T-cell (primary cell): ENCODE data around the gene MTX3. TPM values are rescaled to one million over a fixed set of nuclear protein-coding genes. Genes with fewer than 3 reads are reported as not detected.

Experiments
- ATAC-seq, 4 experiments: fragments of 200-7000 bp in 3 of 4; fragments of 150-1000 bp in 1 of 4; cut with Tn5 transposase; replicated peaks in 1 of 4; 1 replicate in 3 of 4; 2 replicates in 1 of 4; pipeline ENCODE4 v1.10.0; 2021; ENCODE audit warnings: moderate library complexity in 3 of 4, mild to moderate bottlenecking in 2 of 4, moderate number of reproducible peaks in 1 of 4
- CTCF ChIA-PET, 2 donors: fragments of 300-600 bp; sonication (Branson Sonifier 250); formaldehyde crosslinking; loops; one replicate each; lab custom pipeline; 2022; ENCODE audit warnings: antibody characterized with exemption in 2 of 2; lab: Charles Lee
- POLR2A ChIA-PET, 2 donors: fragments of 300-600 bp; sonication (Branson Sonifier 250); formaldehyde crosslinking; loops; one replicate each; lab custom pipeline; 2022; ENCODE audit warnings: antibody characterized with exemption in 2 of 2; lab: Charles Lee
- DNase-seq, 35 experiments: peaks; one replicate each; pipeline versions ENCODE4 v3.0.0 to v3.0.0-alpha.2; 2013 to 2023
- H3K27ac ChIP-seq: one replicate; pipeline ENCODE4 v1.5.1; 2013; ENCODE audit warnings: low read length
- H3K27me3 ChIP-seq, 2 experiments: replicated peaks in 1 of 2; 1 replicate in 1 of 2; 2 replicates in 1 of 2; pipeline versions ENCODE4 v1.6.1 to v1.7.0; 2013; ENCODE audit warnings: low read length in 1 of 2, mixed read lengths in 1 of 2; ENCODE audit not compliant: control insufficient read depth in 2 of 2, insufficient read depth in 2 of 2; ENCODE audit errors: extremely low read depth in 1 of 2
- H3K36me3 ChIP-seq, 2 donors: 1 replicate in 1 of 2; 2 replicates in 1 of 2; pipeline versions ENCODE4 v1.6.1 to v1.7.0; 2013; ENCODE audit warnings: low read length in 1 of 2; ENCODE audit not compliant: control insufficient read depth in 2 of 2, insufficient read depth in 1 of 2; ENCODE audit errors: extremely low read depth in 1 of 2
- H3K4me1 ChIP-seq, 2 experiments: 1 replicate in 1 of 2; 2 replicates in 1 of 2; pipeline versions ENCODE4 v1.6.1 to v1.7.0; 2013; ENCODE audit warnings: low read length in 2 of 2, mixed read lengths in 1 of 2; ENCODE audit not compliant: insufficient read depth in 2 of 2, control insufficient read depth in 1 of 2; ENCODE audit errors: extremely low read depth in 1 of 2
- H3K4me3 ChIP-seq, 2 donors: 1 replicate in 1 of 2; 2 replicates in 1 of 2; pipeline versions ENCODE4 v1.5.1 to v1.7.0; 2013; ENCODE audit warnings: mild to moderate bottlenecking in 2 of 2, low read length in 1 of 2, moderate library complexity in 1 of 2; ENCODE audit not compliant: control insufficient read depth in 1 of 2; ENCODE audit errors: extremely low read depth in 1 of 2
- H3K9me3 ChIP-seq: 2 replicates; pipeline ENCODE4 v1.7.0; 2013
- H3K27ac Mint-ChIP-seq, 2 donors: one replicate each; pipeline ENCODE4 v1.8.0; 2020 to 2021; ENCODE audit warnings: mild to moderate bottlenecking in 2 of 2, mixed read lengths in 2 of 2
- H3K27me3 Mint-ChIP-seq, 2 donors: one replicate each; pipeline ENCODE4 v1.8.0; 2021 to 2022; ENCODE audit warnings: mixed read lengths in 2 of 2
- H3K36me3 Mint-ChIP-seq: one replicate; pipeline ENCODE4 v1.8.0; 2021; ENCODE audit warnings: mixed read lengths
- H3K4me1 Mint-ChIP-seq, 3 donors: one replicate each; pipeline ENCODE4 v1.8.0; 2020 to 2022; ENCODE audit warnings: mixed read lengths in 3 of 3, mild to moderate bottlenecking in 1 of 3
- H3K4me3 Mint-ChIP-seq, 3 donors: one replicate each; pipeline ENCODE4 v1.8.0; 2020 to 2022; ENCODE audit warnings: mild to moderate bottlenecking in 3 of 3, mixed read lengths in 3 of 3, moderate library complexity in 3 of 3
- H3K9me3 Mint-ChIP-seq, 3 donors: one replicate each; pipeline ENCODE4 v1.8.0; 2020 to 2022; ENCODE audit warnings: mixed read lengths in 3 of 3
- WGBS: methylation state at CpG from one replicate; pipeline ENCODE4 v1.1.5; 2013; ENCODE audit warnings: missing lambda C conversion rate; ENCODE audit not compliant: insufficient coverage; 5-methylcytosine and 5-hydroxymethylcytosine counted together
- total RNA-seq, 35 experiments: library from RNA in 6 of 35; stranded (reverse) in 6 of 35; fragments of 120-200 nt in 1 of 35; gene quantifications; one replicate each; pipeline versions ENCODE4 v1.2.1 to v1.2.4 and lab custom pipeline; 2013 to 2026

The MTX3 gene
- total RNA-seq, 5 donors from 2014 or later (not counting 1 experiment from before 2014, with no cell fraction given), result 17.9 to 28.7 (median 21.0) TPM

GRCh38 chr5:80010754-80011392 is 19.8 kb upstream of the MTX3 start:
- Histone ChIP-seq H3K27me3 (no peaks in the 10 kb centered on the region), H3K4me3 (no peak overlapping the region), H3K36me3 (no peaks in the 10 kb centered on the region), H3K4me1 (no peaks in the 10 kb centered on the region), H3K27ac (no peak overlapping the region), H3K9me3 (no peaks in the 10 kb centered on the region)
- Mint-ChIP-seq H3K9me3 (no peaks in the 10 kb centered on the region), H3K4me1 (no peaks in the 10 kb centered on the region), H3K4me3 (no peak overlapping the region), H3K36me3 (peaks cover 4% of the 10 kb centered on the region), H3K27ac (no peak overlapping the region), H3K27me3 (no peaks in the 10 kb centered on the region)
- DNase-seq (no peak), ATAC-seq (no peak)
- CTCF ChIA-PET, result no interaction called here
- POLR2A ChIA-PET, result no interaction called here
- 88% methylated on average over 5 of the region's 5 CpGs for WGBS

- peaks cover 4% of the 10 kb centered on the region for H3K36me3 Mint-ChIP-seq
- H3K9me3 Mint-ChIP-seq, result no peaks in the 10 kb centered on the region
- Histone ChIP-seq H3K4me3 (no peak overlapping the region), H3K36me3 (no peaks in the 10 kb centered on the region), H3K9me3 (no peaks in the 10 kb centered on the region), H3K27ac (no peak overlapping the region), H3K4me1 (no peaks in the 10 kb centered on the region), H3K27me3 (no peaks in the 10 kb centered on the region)
- POLR2A ChIA-PET, result no interaction called here
- no peak overlapping the region for H3K27ac Mint-ChIP-seq
- ATAC-seq (no peak), DNase-seq (no peak)
- no peak overlapping the region for H3K4me3 Mint-ChIP-seq
- CTCF ChIA-PET, result no interaction called here
- H3K27me3 Mint-ChIP-seq, result no peaks in the 10 kb centered on the region
- H3K4me1 Mint-ChIP-seq, result no peaks in the 10 kb centered on the region
- no CpG with 5 or more reads among the region's 4 CpGs for WGBS
These were observed 18.1 kb upstream of the MTX3 start for GRCh38 chr5:80008995-80009765.

GRCh38 chr5:80002677-80003076 is 11.6 kb upstream of the MTX3 start:
- H3K36me3 ChIP-seq, result no peaks in the 10 kb centered on the region
- no peaks in the 10 kb centered on the region for H3K4me1 ChIP-seq
- no peaks in the 10 kb centered on the region for H3K4me1 Mint-ChIP-seq
- no peaks in the 10 kb centered on the region for H3K27me3 Mint-ChIP-seq
- no CpG with 5 or more reads among the region's 1 CpG for WGBS
- DNase-seq (no peak), ATAC-seq (no peak)
- H3K27ac ChIP-seq, result no peak overlapping the region
- no peaks in the 10 kb centered on the region for H3K9me3 ChIP-seq
- H3K9me3 Mint-ChIP-seq, result no peaks in the 10 kb centered on the region
- H3K27ac Mint-ChIP-seq, result no peak overlapping the region
- ChIA-PET POLR2A (interaction anchor here in 1 of 2 donors (0.7 kb wide), 1 partner anchor 255 kb away, joined by 5 read pairs; no protein-coding TSS in a partner anchor), CTCF (no interaction called here)
- H3K4me3 Mint-ChIP-seq, result no peak overlapping the region
- peaks cover 20% of the 10 kb centered on the region for H3K36me3 Mint-ChIP-seq
- H3K27me3 ChIP-seq, result no peaks in the 10 kb centered on the region
- H3K4me3 ChIP-seq, result no peak overlapping the region

GRCh38 chr5:79999722-80000121 is 8.7 kb upstream of the MTX3 start:
- CTCF ChIA-PET, result interaction anchor here in 1 of 2 donors (1.1 kb wide), 1 partner anchor 16 kb away, joined by 3 read pairs; no protein-coding TSS in a partner anchor
- peaks cover 27% of the 10 kb centered on the region for H3K36me3 Mint-ChIP-seq

DNA sequence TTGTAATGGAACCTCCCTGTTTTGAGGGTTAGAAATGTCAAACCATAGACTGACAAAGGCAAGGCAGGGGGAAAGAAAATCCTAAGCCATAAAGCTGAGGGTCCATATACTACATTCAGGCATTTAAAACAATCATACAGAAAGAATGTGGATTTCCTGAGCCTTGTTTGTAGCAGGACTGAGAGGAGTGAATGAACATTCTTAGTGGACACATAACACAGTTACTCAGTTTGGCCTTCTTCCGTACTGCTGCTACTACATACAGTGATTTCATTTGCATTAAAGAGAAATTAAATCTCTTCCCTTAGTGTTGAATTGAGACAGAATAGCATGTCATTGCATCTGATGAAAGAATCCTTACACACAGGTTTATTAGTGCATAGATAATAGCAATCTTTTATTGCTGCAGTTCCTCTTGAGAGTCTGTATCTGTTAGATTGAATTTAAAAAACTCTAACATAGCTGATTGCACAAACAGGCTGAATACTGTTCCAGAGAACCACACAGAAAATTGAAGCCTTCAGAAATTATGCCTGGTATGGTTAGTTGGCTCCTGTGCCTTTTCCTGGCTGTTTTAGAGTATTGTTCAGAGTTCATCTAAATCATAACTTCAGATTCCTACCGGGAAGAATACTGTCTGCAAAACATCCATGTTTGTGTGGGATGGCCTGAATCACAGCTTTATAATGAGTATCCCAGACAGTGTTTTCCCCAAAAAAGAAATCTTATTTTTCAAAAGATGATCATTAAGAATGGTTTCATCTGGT is 2.0 kb upstream of the MTX3 start:
- peaks cover 22% of the 10 kb centered on the region for H3K36me3 Mint-ChIP-seq
- no CpG with 5 or more reads among the region's 2 CpGs for WGBS
- no peak for ATAC-seq
- ChIA-PET POLR2A (no interaction called here), CTCF (no interaction called here)
- H3K9me3 ChIP-seq, result no peaks in the 10 kb centered on the region
- H3K4me1 Mint-ChIP-seq, result peaks cover 21 to 24% (median 23%) of the 10 kb centered on the region in 3 donors
- H3K4me3 ChIP-seq, result no peak overlapping the region
- no peak for DNase-seq
- peaks cover 0 to 6% of the 10 kb centered on the region in 2 experiments for H3K27me3 ChIP-seq
- peaks cover 0 to 5% of the 10 kb centered on the region in 2 donors for H3K36me3 ChIP-seq
- peaks cover 11 to 15% of the 10 kb centered on the region in 2 experiments for H3K4me1 ChIP-seq
- H3K27me3 Mint-ChIP-seq, result peaks cover 9 to 12% of the 10 kb centered on the region in 2 donors
- no peak overlapping the region for H3K27ac ChIP-seq
- no peaks in the 10 kb centered on the region for H3K9me3 Mint-ChIP-seq
- H3K27ac Mint-ChIP-seq, result no peak overlapping the region
- H3K4me3 Mint-ChIP-seq, result peak overlapping the region in 1 of 3 donors; percentile 31

More at GRCh38 chr5:79999722-80000121, 8.7 kb upstream of the MTX3 start:
- Histone ChIP-seq H3K9me3 (no peaks in the 10 kb centered on the region), H3K36me3 (no peaks in the 10 kb centered on the region), H3K4me1 (no peaks in the 10 kb centered on the region), H3K27me3 (peaks cover 0 to 6% of the 10 kb centered on the region in 2 experiments), H3K4me3 (no peak overlapping the region), H3K27ac (no peak overlapping the region)
- Mint-ChIP-seq H3K4me1 (no peaks in the 10 kb centered on the region), H3K27ac (no peak overlapping the region), H3K9me3 (no peaks in the 10 kb centered on the region), H3K27me3 (peaks cover 8 to 10% of the 10 kb centered on the region in 2 donors), H3K4me3 (no peak overlapping the region)
- POLR2A ChIA-PET, result no interaction called here
- no peak for ATAC-seq
- no peak for DNase-seq
- no CpG with 5 or more reads among the region's 1 CpG for WGBS

GRCh38 chr5:79990205-79990597 is 861 bp downstream of the MTX3 start:
- Histone ChIP-seq H3K9me3 (no peaks in the 10 kb centered on the region), H3K27me3 (no peaks in the 10 kb centered on the region), H3K4me3 (peak overlapping the region; percentile 80), H3K27ac (peak overlapping the region; percentile 84), H3K4me1 (peaks cover 11 to 15% of the 10 kb centered on the region in 2 experiments), H3K36me3 (peaks cover 0 to 31% of the 10 kb centered on the region in 2 donors)
- peak; percentile 13 to 39 (median 30) for ATAC-seq
- Mint-ChIP-seq H3K4me1 (peaks cover 24 to 29% (median 26%) of the 10 kb centered on the region in 3 donors), H3K9me3 (no peaks in the 10 kb centered on the region), H3K27ac (peak overlapping the region; percentile 81 to 83), H3K4me3 (peak overlapping the region; percentile 78 to 86 (median 84)), H3K27me3 (peaks cover 6% of the 10 kb centered on the region in 2 donors), H3K36me3 (peaks cover 39% of the 10 kb centered on the region)
- CTCF ChIA-PET, result interaction anchor here (0.8 to 1.3 kb wide), 3 partner anchors 9 to 93 kb away, joined by 3 to 7 read pairs (median 4); no protein-coding TSS in a partner anchor
- POLR2A ChIA-PET, result interaction anchor here (0.5 to 0.8 kb wide), 6 partner anchors 8 to 752 kb away, joined by 3 to 9 read pairs (median 3); no protein-coding TSS in a partner anchor
- no peak for DNase-seq
- WGBS, result no CpG with 5 or more reads among the region's 6 CpGs
